Fibroblast of mammary gland (primary cell): ENCODE measurements around the gene PTGER4.

Experiments
- DNase-seq: peaks from one replicate; pipeline ENCODE4 v3.0.0-alpha.2; 2010; ENCODE audit warnings: low read depth
- H3K4me3 ChIP-seq: 2 replicates; pipeline ENCODE4 v1.5.1; 2011; ENCODE audit warnings: low read depth, mild to moderate bottlenecking, low read length, moderate library complexity; ENCODE audit not compliant: control insufficient read depth
- CTCF ChIP-seq: conservative IDR thresholded peaks from 2 replicates; pipeline ENCODE4 v1.5.1; 2011; ENCODE audit warnings: low read depth, low read length, inconsistent platforms; ENCODE audit not compliant: control insufficient read depth, insufficient read depth

The PTGER4 gene

DNA sequence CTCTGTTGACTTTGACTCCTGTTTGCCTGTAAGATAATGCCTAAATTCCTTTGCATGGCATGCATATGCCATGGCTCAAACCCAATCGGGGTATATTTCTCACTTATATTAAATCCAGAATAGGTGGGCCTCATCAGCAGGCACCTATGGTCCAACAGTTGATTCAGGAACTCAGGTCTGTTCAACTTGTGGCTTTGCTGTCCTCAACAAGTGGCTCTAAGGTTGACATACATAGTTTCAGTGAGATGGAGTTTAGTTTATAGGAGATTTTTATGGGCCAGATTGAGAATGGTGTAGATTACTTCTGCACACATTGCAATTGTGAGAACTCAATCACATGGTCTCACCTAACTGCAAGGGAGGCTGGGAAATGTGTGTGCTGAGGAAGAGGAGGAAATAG lies 31.6 kb upstream of the PTGER4 start:
- DNase-seq: no peak
- H3K4me3 ChIP-seq: no peak overlapping the region
- no peak for TF ChIP-seq CTCF

- DNase-seq: no peak
- no peak overlapping the region for H3K4me3 ChIP-seq
- TF ChIP-seq CTCF: no peak
These were observed 30.2 kb upstream of the PTGER4 start for GRCh38 chr5:40649463-40650030.

GRCh38 chr5:40651201-40651600 lies 28.5 kb upstream of the PTGER4 start:
- H3K4me3 ChIP-seq: no peak overlapping the region
- no peak for DNase-seq
- TF ChIP-seq CTCF: no peak

DNA sequence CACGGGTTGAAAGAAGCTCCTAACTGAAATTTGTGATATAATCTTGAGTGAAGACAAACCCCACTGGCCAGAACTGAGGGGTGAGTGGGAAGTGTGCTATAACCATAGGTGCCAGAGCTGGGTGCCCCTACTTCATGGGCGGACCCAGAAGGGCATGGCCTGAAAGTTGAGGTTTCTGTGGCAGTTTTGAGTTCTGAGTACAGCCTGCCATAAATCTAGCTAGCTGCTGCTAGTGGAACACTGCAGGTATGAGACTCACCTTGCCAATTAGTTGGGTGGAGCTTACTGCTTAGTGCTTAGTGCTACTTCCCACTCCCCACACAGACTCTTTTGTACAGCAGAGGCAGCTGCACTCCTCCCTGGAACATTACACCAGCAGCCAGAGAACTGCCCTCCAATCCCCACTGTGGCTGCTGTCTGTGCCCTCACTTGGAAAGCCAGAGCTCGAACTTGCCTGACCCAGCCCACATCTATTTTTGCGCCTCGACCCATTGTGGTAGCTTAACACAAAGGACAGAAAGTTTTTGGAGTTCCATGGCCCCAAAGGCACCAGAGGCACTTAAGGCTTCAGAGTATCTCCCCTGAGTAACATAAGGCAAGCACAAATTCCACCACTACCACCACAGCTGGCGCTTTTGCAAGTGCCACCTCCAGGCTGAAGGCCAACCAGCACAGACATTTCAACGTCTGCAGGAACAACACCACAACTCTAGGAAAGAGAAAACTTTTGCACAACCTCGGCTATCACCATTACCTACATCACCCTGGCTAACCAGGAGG lies 27.1 kb upstream of the PTGER4 start:
- TF ChIP-seq CTCF: no peak
- no peak overlapping the region for H3K4me3 ChIP-seq
- no peak for DNase-seq

DNA sequence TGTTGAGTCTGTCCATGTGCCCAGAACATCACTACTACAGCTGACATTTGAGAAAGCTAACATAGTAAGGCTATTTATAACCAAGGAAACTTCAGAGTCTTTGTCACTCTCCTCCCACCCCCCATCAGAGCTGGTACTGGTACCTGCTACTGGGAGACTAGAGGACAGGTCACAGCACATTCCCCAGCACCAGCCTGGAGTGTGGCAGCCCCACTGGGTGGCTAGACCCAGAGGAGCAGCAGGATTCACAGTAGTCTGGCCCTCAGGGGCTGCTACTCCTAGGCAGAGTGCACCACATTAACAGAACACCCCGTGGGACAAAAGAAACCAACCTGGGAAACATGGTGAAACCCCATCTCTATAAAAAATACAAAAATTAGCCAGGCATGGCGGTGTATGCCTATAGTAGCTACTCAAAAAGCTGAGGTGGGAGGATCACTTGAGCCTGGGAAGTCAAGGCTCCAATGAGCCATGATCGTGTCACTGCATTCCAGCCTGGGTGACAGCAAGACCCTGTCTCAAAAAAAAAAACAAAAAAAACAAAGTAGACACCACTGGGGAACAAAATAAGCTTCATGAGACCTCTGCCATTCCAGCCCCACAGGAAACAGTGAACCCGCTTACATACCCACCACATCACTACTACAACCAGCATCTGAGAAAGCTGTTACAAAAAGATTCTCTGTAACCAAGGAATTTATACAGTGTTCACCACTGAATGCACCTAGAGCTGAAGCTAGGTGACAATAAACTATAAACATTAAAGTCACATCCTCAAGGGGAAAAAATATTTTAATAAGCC lies 26.3 kb upstream of the PTGER4 start:
- no peak for TF ChIP-seq CTCF
- no peak for DNase-seq
- H3K4me3 ChIP-seq: no peak overlapping the region

DNA sequence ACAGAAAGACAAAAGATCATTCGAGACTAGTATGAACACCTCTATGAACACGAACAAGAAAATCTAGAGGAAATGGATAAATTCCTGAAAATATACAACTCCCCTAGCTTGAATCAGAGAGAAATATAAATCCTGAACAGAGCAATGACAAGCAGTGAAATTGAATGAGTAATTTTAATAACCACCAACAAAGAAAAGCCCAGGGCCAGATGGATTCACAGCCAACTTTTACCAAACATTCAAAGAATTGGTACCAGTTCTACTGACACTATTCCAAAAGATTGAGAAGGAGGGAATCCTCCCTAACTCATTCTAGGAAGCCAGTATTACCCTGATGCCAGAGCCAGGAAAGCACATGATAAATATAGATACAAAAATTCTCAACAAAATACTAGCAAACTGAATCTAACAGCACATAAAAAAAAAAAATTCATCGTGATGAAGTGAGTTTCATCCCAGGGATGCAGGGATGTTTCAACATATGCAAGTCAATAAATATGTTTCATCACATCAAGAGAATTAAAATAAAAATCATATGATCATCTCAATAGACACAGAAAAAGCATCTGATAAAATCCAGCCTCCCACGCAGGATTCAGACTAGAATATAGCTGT lies 25.2 kb upstream of the PTGER4 start:
- no peak for DNase-seq
- TF ChIP-seq CTCF: no peak
- no peak overlapping the region for H3K4me3 ChIP-seq
